Measurements from ENCODE around the gene CHCHD3.

DNA sequence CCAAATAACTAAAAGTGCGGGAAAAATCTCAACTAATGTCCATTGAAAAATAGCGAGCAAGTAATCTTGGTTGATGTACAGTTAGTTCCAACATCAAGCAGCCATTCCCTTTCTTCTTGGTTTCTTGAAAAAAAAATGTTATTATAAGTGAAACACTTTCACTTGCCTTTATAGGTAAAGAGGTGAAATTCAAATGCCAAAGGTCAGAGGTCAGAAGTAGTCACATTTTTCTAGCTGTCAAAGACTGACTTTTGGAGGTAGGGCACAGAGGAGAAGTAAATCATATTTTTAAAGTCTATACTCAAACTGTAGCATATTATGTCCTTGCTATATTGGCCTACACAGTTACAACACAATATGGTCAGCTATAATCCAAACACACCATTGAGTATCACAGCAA lies 62.3 kb downstream of the CHCHD3 start:
- TF ChIP-seq, protein P1, sequence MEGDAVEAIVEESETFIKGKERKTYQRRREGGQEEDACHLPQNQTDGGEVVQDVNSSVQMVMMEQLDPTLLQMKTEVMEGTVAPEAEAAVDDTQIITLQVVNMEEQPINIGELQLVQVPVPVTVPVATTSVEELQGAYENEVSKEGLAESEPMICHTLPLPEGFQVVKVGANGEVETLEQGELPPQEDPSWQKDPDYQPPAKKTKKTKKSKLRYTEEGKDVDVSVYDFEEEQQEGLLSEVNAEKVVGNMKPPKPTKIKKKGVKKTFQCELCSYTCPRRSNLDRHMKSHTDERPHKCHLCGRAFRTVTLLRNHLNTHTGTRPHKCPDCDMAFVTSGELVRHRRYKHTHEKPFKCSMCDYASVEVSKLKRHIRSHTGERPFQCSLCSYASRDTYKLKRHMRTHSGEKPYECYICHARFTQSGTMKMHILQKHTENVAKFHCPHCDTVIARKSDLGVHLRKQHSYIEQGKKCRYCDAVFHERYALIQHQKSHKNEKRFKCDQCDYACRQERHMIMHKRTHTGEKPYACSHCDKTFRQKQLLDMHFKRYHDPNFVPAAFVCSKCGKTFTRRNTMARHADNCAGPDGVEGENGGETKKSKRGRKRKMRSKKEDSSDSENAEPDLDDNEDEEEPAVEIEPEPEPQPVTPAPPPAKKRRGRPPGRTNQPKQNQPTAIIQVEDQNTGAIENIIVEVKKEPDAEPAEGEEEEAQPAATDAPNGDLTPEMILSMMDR (IDR thresholded peaks at IDR 0.05), result no peak
- TF ChIP-seq POLR2A (IDR thresholded peaks at IDR 0.05) (no peak), POLR2AphosphoS5 (IDR thresholded peaks at IDR 0.05) (no peak), EP300 (IDR thresholded peaks at IDR 0.05) (no peak)
